GM19324 (cell line): ENCODE results near the gene SPINK14.

Experiments
- ATAC-seq: cut with Tn5 transposase; IDR thresholded peaks from one replicate; pipeline ENCODE4 v1.9.1; 2021; ENCODE audit warnings: mild to moderate bottlenecking, moderate library complexity; ENCODE audit not compliant: unreplicated experiment, low FRiP score

SPINK14 gene

DNA sequence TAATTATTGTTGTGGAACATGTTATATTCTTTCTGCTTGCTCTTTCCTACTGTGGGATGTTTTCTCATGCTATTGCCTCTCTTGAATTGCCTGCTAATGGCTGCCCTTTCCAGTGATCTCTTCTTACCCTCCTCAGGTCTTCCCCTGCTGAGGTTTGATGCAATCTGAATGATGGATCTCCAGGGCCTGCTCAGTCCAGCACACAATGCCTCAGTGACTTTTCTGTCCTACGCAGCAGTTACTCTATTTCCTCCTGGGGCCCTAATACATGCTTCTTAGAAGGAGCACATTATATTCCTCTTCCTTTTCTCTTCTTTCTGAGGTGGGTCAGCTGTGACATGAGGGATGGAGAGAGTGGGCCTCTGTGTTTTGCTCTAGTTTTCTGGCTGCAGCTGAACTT, at the start of gene SPINK14:
Gene SPINK14 (plus strand): TSS at position 301 of the 400 bp plus-strand sequence. CDS start 1,187 bp downstream, outside the sequence.
- ATAC-seq, result no peak

- ATAC-seq, result no peak
These were observed 48.0 kb upstream of the SPINK14 start for GRCh38 chr5:148120317-148120716.

DNA sequence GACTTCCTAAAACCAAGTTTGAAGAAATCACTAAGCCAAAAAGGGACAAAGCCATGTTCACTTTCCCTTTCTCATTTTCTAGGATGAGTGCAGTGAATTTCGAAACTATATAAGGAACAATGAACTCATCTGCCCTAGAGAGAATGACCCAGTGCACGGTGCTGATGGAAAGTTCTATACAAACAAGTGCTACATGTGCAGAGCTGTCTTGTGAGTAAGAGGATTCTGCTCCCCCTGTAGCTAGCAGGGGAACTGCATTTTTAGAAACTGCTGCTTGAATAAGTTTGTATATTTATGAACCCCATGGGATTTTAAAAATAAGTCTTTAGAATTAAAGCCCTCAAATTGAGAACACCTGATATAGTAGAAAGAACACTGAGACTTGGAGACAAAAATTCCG, 42.7 kb upstream of the SPINK14 start:
- no peak for ATAC-seq

GRCh38 chr5:148135091-148136048, 33.0 kb upstream of the SPINK14 start:
- no peak for ATAC-seq

DNA sequence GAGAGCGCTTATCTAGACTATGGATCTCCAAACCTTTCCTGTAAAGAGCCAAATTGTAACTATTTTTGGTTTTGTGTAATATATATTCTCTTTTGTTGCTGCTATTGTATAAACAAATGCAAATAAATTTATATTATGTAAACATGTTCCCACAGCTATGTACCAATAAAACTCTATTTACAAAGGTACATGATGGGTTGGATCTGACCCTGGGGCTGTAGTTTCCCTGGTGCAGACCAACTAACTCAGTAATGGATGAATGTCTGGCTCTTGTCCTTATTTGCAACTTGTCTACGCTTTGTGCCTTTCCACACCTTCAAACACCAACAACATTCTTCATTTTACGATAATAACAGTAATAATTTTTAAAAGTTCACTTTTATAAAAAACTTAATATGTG, 27.5 kb upstream of the SPINK14 start:
- ATAC-seq, result no peak

DNA sequence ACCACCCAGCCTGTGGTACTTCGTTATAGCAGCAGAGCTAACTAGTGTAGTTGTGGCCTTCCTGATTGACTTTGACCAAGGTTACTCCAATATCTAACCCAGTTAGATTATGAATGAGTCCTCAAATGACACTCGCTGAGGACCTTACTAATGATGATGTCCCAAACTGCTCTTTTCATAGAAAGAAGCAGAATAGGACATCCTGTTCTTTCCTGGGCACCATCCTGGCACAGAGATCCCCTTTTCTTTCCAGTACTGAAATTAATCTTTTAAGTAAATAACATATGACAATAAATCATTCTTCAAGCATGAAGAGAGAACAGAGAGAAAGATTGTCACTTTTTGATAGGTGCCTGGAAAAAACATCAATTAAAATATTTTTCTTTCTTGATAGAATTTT, 26.7 kb upstream of the SPINK14 start:
- no peak for ATAC-seq

DNA sequence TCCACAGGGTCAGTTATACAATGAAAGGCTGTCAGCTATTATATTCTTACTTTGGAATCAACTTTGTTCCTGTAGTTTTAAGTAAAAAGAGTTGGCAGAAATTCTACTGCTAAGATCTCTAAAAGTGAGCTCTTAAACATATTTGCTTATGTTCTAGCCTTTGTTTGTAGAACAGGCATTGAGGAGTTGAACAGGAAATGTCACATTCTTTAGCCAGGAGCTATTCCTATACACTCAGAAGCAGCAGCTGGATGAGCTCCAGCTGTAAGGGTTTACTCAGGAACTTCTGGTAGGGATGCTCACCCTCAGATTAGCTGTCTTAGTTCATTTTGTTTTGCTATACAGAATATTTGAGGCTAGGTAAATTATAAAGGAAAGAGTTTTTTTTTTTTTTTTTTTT, 22.4 kb upstream of the SPINK14 start:
- no peak for ATAC-seq

DNA sequence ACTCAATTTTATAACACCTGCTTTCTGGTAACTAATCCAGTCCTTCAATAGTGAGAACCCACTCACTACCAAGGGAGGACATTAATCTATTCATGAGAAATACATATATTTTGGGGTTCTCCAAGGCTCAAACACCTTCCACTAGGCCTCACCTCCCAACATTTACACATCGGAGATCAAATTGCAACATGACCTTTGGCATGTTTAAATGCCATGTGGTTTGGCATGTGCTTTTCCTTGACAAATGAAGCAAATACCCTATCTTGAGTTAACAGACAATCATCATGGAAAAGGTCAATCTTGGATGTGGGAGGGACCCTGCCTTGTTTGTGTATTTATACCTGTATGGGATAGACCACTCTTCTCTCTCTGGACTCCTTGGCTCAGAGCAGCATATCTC, 21.9 kb upstream of the SPINK14 start:
- ATAC-seq, result no peak

DNA sequence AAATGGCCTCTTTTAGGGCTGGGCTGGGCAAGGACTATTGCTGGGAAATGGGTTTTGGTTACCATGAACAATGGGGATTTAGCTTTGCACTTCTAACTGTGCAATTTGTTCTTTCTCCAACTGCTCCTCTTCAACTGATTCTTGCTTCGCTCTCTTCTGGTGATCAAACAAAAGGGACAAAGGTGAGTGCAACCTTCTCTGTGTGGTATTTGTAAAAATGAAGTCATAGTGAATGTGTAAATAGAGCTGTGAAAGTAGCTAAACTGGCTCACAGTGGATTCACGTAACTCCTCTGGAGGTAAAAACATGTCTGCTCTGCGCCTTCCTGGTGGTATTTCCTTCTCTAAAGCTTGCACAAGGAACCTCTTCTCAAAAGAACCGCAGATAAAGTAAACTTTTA, 20.9 kb upstream of the SPINK14 start:
- ATAC-seq, result no peak

GRCh38 chr5:148151872-148152271, 16.5 kb upstream of the SPINK14 start:
- no peak for ATAC-seq

GRCh38 chr5:148152781-148153180, 15.6 kb upstream of the SPINK14 start:
- no peak for ATAC-seq

DNA sequence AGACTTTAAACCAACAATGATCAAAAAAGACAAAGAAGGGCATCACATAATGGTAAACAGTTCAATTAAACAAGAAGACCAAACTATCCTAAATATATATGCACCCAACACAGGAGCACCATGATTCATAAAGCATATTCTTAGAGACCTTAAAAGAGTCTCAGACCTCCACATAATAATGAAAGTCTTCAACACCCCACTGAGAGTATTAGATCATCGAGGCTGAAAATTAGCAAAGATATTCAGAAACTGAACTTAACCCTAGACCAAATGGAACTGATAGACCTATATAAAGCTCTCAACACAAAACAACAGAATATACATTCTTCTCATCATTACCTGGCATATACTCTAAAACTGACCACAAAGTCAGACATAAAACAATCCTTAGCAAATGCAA, 11.7 kb upstream of the SPINK14 start:
- no peak for ATAC-seq

DNA sequence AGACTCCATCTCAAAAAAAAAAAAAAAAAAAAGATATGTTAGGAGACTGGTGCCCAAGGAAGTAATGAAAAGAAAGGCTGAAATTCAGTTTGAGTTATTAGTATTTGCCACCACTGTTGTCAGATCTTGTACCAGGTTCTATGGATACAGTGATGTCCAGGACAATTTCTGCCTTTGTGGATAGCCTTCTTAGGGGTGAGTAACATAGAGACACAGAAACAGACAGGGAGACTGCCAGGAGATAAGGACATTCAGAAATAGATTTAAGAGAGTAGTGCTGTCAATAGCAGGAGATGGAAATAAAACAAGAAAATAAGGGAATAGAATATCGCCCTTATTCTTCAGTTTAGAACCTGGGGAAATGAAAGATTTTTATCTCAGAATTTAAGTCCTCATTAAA, 6.3 kb upstream of the SPINK14 start:
- no peak for ATAC-seq

DNA sequence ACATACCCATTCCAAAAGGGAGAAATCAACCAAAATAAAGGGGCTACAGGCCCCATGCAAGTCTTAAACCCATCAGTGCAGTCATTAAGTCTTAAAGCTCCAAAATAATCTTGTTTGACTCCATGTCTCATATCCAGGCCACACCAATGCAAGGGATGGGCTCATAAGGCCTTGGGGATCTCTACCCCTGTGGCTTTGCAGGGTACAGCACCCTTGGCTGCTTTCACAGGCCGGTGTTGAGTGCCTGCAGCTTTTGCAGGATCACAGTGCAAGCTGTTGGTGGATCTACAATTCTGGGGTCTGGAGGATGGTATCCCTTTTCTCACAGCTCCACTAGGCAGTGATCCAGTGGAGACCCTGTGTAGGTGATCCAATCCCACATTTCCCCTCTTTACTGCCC, 5.0 kb upstream of the SPINK14 start:
- ATAC-seq, result no peak

DNA sequence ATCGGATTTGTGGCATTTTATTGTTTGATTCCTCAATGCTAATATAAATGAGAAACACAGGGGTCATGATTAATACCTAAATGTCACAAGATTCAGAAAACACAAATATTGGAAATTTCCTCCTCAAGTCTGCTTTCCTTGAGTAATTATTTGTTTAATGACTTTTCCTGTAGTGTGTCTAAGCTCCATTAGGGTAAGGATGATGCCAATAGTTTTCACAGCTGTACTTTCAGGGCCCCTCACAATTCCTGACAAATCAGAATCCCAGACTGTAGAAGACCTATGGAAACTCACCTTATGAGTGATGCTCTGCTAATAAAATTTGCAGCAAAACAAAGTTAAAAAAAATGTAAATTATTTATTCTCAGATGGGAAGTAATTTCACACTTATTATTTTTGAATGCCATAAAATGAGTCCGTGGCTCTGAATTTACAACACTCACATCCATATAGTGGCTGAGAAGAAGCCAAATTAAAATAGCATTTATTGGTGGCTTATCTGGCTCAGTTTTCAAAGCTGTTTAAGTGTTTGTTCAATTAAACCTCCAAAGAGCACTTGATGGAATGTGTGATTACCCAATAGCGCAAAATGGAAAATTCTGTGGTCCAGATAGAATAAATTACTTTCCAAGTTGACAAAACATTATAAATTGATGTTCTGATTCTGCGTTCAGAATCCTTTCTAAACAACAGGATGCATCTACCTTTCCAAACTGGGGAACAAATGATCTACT, 1.6 kb upstream of the SPINK14 start:
- no peak for ATAC-seq

GRCh38 chr5:148172377-148172776, 4.0 kb downstream of the SPINK14 start:
- no peak for ATAC-seq

DNA sequence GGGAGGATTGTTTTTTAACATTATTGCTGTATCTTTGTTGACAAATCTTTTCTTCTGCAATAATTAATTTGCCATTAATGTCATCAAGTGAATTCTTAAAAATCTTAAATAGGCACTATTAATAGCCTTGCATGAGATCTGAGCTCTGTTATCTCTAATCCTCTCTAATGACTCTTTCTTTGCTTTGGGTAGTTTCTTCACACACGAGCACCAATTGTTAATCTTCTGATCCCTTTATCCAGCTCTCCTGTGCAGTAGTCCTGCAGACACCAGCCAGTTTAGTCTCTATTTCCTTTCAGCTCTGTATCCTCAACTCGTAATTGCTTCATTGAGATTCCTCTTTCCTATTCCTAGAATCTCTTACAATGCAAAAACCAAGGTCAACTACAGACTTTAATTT, 8.1 kb downstream of the SPINK14 start:
- no peak for ATAC-seq

GRCh38 chr5:148177207-148177606, 8.9 kb downstream of the SPINK14 start:
- ATAC-seq, result no peak

GRCh38 chr5:148179234-148179824, 11.0 kb downstream of the SPINK14 start:
- ATAC-seq, result no peak

DNA sequence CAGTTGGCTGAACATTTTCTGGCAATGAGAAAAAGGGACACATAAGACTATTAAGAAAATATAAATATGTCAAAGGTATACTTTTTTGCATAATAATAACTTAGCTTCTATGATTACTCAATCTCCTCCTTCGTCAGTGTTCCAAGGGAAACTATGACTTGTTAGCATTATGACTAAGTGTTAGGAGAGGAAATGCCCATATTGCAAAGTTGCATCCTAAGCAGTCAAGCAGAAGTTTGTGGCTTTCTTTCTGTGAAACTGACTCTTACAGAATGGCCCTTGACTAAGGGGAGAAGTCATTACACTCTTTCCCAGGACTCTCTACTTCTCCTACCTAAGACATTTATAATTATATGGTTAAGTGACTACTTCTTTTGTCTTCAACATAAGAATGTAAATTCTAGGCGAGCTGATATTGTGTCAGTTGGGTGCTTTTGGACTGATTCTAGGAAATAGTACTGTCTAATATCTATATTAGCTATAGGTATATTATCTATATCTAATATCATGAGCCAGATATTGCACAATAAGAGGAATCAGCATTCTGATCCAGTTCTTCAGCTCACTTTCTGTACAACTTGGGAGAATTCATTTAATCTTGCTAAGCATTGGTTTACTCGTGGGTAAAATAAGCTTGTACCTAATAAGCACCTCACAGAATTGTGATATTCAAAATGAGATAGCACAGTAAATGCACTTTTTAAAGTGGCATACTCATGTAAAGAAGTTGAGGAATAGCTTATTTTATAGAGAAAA, 18.1 kb downstream of the SPINK14 start:
- no peak for ATAC-seq

- ATAC-seq, result no peak
These were observed 22.7 kb downstream of the SPINK14 start for GRCh38 chr5:148191010-148191409.
